Neural cell (in vitro differentiated cells): ENCODE results near the gene ARHGAP29. TPM values are rescaled to one million over a fixed set of nuclear protein-coding genes. Genes with fewer than 3 reads are reported as not detected.

ENCODE experiments used
- H2AFZ ChIP-seq: fragments of 200-600, 300-800 bp; sonication (generic), shearing (Covaris generic); 2 replicates; pipeline ENCODE4 v1.6.0; 2014; ENCODE audit warnings: low read depth, mild to moderate bottlenecking, antibody characterized with exemption, low read length, moderate library complexity
- H3F3A ChIP-seq: fragments of 200-600 bp; shearing (Covaris generic); 2 replicates; pipeline ENCODE4 v1.6.1; 2016; ENCODE audit warnings: mild to moderate bottlenecking, moderate library complexity, mixed read lengths, antibody characterized with exemption, low read length; ENCODE audit not compliant: insufficient read depth, poor library complexity, severe bottlenecking
- H3K27ac ChIP-seq: fragments of 200-600, 300-800 bp; sonication (generic), shearing (Covaris generic); 2 replicates; pipeline ENCODE4 v1.5.1; 2014; ENCODE audit warnings: mild to moderate bottlenecking, low read length, moderate library complexity
- H3K27me3 ChIP-seq: fragments of 300-800, 200-600 bp; sonication (generic), shearing (Covaris generic); 2 replicates; pipeline ENCODE4 v1.6.0; 2014; ENCODE audit warnings: mild to moderate bottlenecking, low read depth, low read length, moderate library complexity; ENCODE audit not compliant: insufficient read depth
- H3K36me3 ChIP-seq: fragments of 300-800, 200-600 bp; sonication (generic), shearing (Covaris generic); 2 replicates; pipeline ENCODE4 v1.5.1; 2014; ENCODE audit warnings: mild to moderate bottlenecking, antibody characterized with exemption, low read length, moderate library complexity; ENCODE audit not compliant: insufficient read depth
- H3K4me2 ChIP-seq: fragments of 300-800, 200-600 bp; sonication (generic), shearing (Covaris generic); 2 replicates; pipeline ENCODE4 v1.6.0; 2014; ENCODE audit warnings: mild to moderate bottlenecking, low read length
- H3K4me3 ChIP-seq: fragments of 300-800, 200-600 bp; sonication (generic), shearing (Covaris generic); 2 replicates; pipeline ENCODE4 v1.5.1; 2014; ENCODE audit warnings: mild to moderate bottlenecking, low read length, moderate library complexity
- H3K79me2 ChIP-seq: fragments of 200-600 bp; shearing (Covaris generic); replicated peaks from 2 replicates; pipeline ENCODE4 v1.6.0; 2014; ENCODE audit warnings: mild to moderate bottlenecking, low read length, moderate library complexity; ENCODE audit not compliant: insufficient read depth
- H3K9ac ChIP-seq: fragments of 300-800, 200-600 bp; sonication (generic), shearing (Covaris generic); 2 replicates; pipeline ENCODE4 v1.6.1; 2016; ENCODE audit warnings: mild to moderate bottlenecking, low read length, mixed read lengths
- H3K9me2 ChIP-seq: fragments of 200-600 bp; shearing (Covaris generic); 2 replicates; pipeline ENCODE4 v1.6.1; 2016; ENCODE audit warnings: mild to moderate bottlenecking, low read length, mixed read lengths; ENCODE audit not compliant: insufficient read depth
- H3K9me3 ChIP-seq: fragments of 200-600, 300-800 bp; sonication (generic), shearing (Covaris generic); 2 replicates; pipeline ENCODE4 v1.6.1; 2016; ENCODE audit warnings: mild to moderate bottlenecking, mixed run types, low read length, moderate library complexity, mixed read lengths
- H4K20me1 ChIP-seq: fragments of 200-600 bp; shearing (Covaris generic); 2 replicates; pipeline ENCODE4 v1.6.1; 2016; ENCODE audit warnings: mild to moderate bottlenecking, mixed run types; ENCODE audit not compliant: insufficient read depth
- EP300 ChIP-seq: fragments of 450-650 bp; conservative IDR thresholded peaks from 2 replicates; pipeline ENCODE4 v1.6.1; 2014; ENCODE audit warnings: antibody characterized with exemption, mild to moderate bottlenecking, moderate library complexity; ENCODE audit not compliant: poor library complexity, severe bottlenecking
- EZH2 ChIP-seq: fragments of 200-600, 300-800 bp; shearing (Covaris generic), sonication (generic); IDR thresholded peaks from 2 replicates; pipeline ENCODE4 v1.6.1; 2014; ENCODE audit warnings: antibody characterized with exemption, low read length, borderline replicate concordance, mild to moderate bottlenecking; ENCODE audit not compliant: insufficient read depth, poor library complexity, severe bottlenecking
- MXI1 ChIP-seq: fragments of 450-650 bp; conservative IDR thresholded peaks from 2 replicates; pipeline ENCODE4 v1.6.1; 2014; ENCODE audit warnings: antibody characterized with exemption, mild to moderate bottlenecking; ENCODE audit not compliant: poor library complexity, severe bottlenecking
- POLR2AphosphoS5 ChIP-seq: IDR thresholded peaks from 2 replicates; pipeline ENCODE4 v1.6.1; 2012
- RAD21 ChIP-seq: fragments of 450-650 bp; conservative IDR thresholded peaks from 2 replicates; pipeline ENCODE4 v1.6.1; 2014; ENCODE audit warnings: antibody characterized with exemption, mild to moderate bottlenecking, moderate library complexity
- REST ChIP-seq: IDR thresholded peaks from 2 replicates; pipeline ENCODE4 v1.6.1; 2012; ENCODE audit warnings: borderline replicate concordance
- SMC3 ChIP-seq: fragments of 450-650 bp; conservative IDR thresholded peaks from 2 replicates; pipeline ENCODE4 v1.6.1; 2014; ENCODE audit warnings: antibody characterized with exemption, mild to moderate bottlenecking, moderate library complexity; ENCODE audit not compliant: poor library complexity
- TAF1 ChIP-seq: IDR thresholded peaks from 2 replicates; pipeline ENCODE4 v1.6.1; 2012; ENCODE audit warnings: low read depth
- polyA plus RNA-seq: library from polyadenylated mRNA; depleted of rRNA; stranded (reverse); fragments of >200 nt; gene quantifications from 2 replicates; pipeline ENCODE4 v1.2.3, GENCODE V29; 2014
- TF ChIP-seq, protein P1 (sequence below): fragments of 450-650 bp; IDR thresholded peaks from 2 replicates; pipeline ENCODE4 v1.5.1; 2014; ENCODE audit warnings: antibody characterized with exemption, mild to moderate bottlenecking, moderate library complexity; ENCODE audit not compliant: poor library complexity, severe bottlenecking

The ARHGAP29 gene
- polyA plus RNA-seq, 1 donor from 2014 or later = 1.2 TPM

- Histone ChIP-seq H3K79me2 (no peaks in the 10 kb centered on the region), H3K4me3 (no peak overlapping the region), H3F3A (no peaks in the 10 kb centered on the region), H2AFZ (no peak overlapping the region), H3K4me2 (no peak overlapping the region), H3K36me3 (no peaks in the 10 kb centered on the region), H3K27ac (no peak overlapping the region), H3K9ac (no peak overlapping the region), H4K20me1 (no peaks in the 10 kb centered on the region), H3K9me2 (no peaks in the 10 kb centered on the region), H3K27me3 (no peaks in the 10 kb centered on the region), H3K9me3 (no peaks in the 10 kb centered on the region)
- TF ChIP-seq SMC3 (no peak), EZH2 (no peak), RAD21 (no peak), TAF1 (no peak), POLR2AphosphoS5 (no peak), REST (no peak), EP300 (no peak), MXI1 (no peak)
These were observed 9.8 kb downstream of the ARHGAP29 start for GRCh38 chr1:94227624-94228023.

- H3K9ac ChIP-seq = no peak overlapping the region
- no peaks in the 10 kb centered on the region for H3K27me3 ChIP-seq
- H4K20me1 ChIP-seq = no peaks in the 10 kb centered on the region
- no peak overlapping the region for H3K27ac ChIP-seq
- TF ChIP-seq MXI1 = no peak
- no peak for TF ChIP-seq POLR2AphosphoS5
- TF ChIP-seq TAF1 = no peak
- TF ChIP-seq REST = no peak
- no peak for TF ChIP-seq SMC3
- TF ChIP-seq EP300 = no peak
- TF ChIP-seq, protein P1, sequence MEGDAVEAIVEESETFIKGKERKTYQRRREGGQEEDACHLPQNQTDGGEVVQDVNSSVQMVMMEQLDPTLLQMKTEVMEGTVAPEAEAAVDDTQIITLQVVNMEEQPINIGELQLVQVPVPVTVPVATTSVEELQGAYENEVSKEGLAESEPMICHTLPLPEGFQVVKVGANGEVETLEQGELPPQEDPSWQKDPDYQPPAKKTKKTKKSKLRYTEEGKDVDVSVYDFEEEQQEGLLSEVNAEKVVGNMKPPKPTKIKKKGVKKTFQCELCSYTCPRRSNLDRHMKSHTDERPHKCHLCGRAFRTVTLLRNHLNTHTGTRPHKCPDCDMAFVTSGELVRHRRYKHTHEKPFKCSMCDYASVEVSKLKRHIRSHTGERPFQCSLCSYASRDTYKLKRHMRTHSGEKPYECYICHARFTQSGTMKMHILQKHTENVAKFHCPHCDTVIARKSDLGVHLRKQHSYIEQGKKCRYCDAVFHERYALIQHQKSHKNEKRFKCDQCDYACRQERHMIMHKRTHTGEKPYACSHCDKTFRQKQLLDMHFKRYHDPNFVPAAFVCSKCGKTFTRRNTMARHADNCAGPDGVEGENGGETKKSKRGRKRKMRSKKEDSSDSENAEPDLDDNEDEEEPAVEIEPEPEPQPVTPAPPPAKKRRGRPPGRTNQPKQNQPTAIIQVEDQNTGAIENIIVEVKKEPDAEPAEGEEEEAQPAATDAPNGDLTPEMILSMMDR = no peak
- TF ChIP-seq RAD21 = no peak
- TF ChIP-seq EZH2 = no peak
- H3K36me3 ChIP-seq = no peaks in the 10 kb centered on the region
- H2AFZ ChIP-seq = no peak overlapping the region
- H3K79me2 ChIP-seq = no peaks in the 10 kb centered on the region
- no peak overlapping the region for H3K4me2 ChIP-seq
- no peaks in the 10 kb centered on the region for H3K9me3 ChIP-seq
- H3K4me3 ChIP-seq = no peak overlapping the region
- no peaks in the 10 kb centered on the region for H3K9me2 ChIP-seq
- H3F3A ChIP-seq = no peaks in the 10 kb centered on the region
These were observed 11.5 kb downstream of the ARHGAP29 start for GRCh38 chr1:94225845-94226244.
